Colonic mucosa (tissue), 4 donors: ENCODE results near the gene CNDP1. TPM values are rescaled to one million over a fixed set of nuclear protein-coding genes. Genes with fewer than 3 reads are reported as not detected.

Experiments used
- DNase-seq: peaks from one replicate; pipeline ENCODE4 v3.0.0-alpha.2; 2020
- H3K27ac ChIP-seq: fragments of 200-600 bp; one replicate; pipeline ENCODE4 v1.8.0; 2021
- H3K27me3 ChIP-seq: fragments of 200-600 bp; one replicate; pipeline ENCODE4 v1.8.0; 2021
- H3K36me3 ChIP-seq: fragments of 200-600 bp; one replicate; pipeline ENCODE4 v1.8.0; 2021
- H3K4me1 ChIP-seq: fragments of 200-600 bp; one replicate; pipeline ENCODE4 v1.8.0; 2021; ENCODE audit warnings: mild to moderate bottlenecking
- H3K4me3 ChIP-seq: fragments of 200-600 bp; one replicate; pipeline ENCODE4 v1.8.0; 2021
- H3K9ac ChIP-seq, 2 donors: one replicate each; pipeline ENCODE4 v1.7.0; 2013; ENCODE audit warnings: control low read depth in 2 of 2, low read depth in 2 of 2, low read length in 2 of 2
- H3K9me3 ChIP-seq: fragments of 200-600 bp; one replicate; pipeline ENCODE4 v1.8.0; 2021
- intact Hi-C: fragments of 100-400 bp; cut with DNase I; formaldehyde crosslinking; loops from one replicate; pipeline ENCODE4 v1.14.1; 2022
- total RNA-seq, 2 donors: library from RNA; stranded (reverse); fragmentation: NEBNext Ultra II Directional in 1 of 2; extraction: Animal tissue kit (Norgen Biotek cat#: 25700) in 1 of 2; gene quantifications; one replicate each; pipeline ENCODE4 v1.2.1, GENCODE V29; 2021
- TF ChIP-seq, protein P1 (sequence below): fragments of 200-600 bp; IDR thresholded peaks from one replicate; pipeline ENCODE4 v1.8.0; 2022; ENCODE audit warnings: antibody characterized with exemption, mild to moderate bottlenecking
- donor health status: healthy.
- donor health status: DM: no; HTN: no; CAD: no.
- donor health status: DM: no; HTN: no; CAD: no.

CNDP1 gene
- total RNA-seq, 2 donors from 2014 or later = 0.10 TPM; not detected in 1

DNA sequence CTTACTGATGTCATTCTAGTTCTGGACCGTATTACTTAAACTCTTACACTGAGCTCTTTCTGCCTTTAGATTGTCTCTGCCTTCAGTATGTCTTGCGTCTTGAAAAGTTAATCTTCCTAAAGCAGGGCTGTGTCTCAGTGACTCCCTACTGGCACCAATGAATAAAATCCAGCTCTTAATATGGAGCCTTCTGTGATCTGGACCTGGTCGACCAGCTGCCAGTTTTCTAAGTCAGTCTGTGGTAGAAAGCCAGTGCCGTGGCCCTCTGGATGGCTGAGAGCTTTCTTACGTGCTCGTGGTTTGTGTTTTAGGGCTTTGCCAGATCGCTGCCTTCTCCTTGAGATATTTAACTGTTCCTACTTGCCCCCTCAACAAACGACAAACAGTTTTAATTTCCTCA, 90.2 kb downstream of the CNDP1 start:
- H3K27me3 ChIP-seq = no peaks in the 10 kb centered on the region
- H3K36me3 ChIP-seq = no peaks in the 10 kb centered on the region
- H3K4me1 ChIP-seq = no peaks in the 10 kb centered on the region
- H3K27ac ChIP-seq = no peak overlapping the region
- TF ChIP-seq, protein P1, sequence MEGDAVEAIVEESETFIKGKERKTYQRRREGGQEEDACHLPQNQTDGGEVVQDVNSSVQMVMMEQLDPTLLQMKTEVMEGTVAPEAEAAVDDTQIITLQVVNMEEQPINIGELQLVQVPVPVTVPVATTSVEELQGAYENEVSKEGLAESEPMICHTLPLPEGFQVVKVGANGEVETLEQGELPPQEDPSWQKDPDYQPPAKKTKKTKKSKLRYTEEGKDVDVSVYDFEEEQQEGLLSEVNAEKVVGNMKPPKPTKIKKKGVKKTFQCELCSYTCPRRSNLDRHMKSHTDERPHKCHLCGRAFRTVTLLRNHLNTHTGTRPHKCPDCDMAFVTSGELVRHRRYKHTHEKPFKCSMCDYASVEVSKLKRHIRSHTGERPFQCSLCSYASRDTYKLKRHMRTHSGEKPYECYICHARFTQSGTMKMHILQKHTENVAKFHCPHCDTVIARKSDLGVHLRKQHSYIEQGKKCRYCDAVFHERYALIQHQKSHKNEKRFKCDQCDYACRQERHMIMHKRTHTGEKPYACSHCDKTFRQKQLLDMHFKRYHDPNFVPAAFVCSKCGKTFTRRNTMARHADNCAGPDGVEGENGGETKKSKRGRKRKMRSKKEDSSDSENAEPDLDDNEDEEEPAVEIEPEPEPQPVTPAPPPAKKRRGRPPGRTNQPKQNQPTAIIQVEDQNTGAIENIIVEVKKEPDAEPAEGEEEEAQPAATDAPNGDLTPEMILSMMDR = no peak
- no peak overlapping the region for H3K9ac ChIP-seq
- no peak overlapping the region for H3K4me3 ChIP-seq
- no peaks in the 10 kb centered on the region for H3K9me3 ChIP-seq
- DNase-seq = no peak
- intact Hi-C loops = no loop called here

DNA sequence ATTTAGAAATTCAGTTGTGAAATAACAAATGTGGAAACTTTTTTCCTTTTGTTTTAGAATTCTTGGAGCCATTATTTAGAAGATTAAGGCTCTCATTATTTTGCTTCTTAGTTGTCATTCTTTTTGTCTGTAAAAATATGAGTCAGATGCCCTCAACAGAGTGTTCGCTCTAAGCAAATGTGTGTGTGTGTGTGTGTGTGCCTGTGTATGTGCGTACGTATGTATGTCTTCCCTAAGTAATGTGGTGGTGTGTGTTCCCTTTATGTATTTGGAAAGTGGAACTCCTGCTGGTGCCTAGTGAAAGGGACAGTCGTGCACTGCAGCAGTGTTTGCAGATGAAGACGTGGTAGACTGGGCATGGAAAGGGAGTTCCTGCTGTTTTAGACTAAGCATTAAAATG, 90.9 kb downstream of the CNDP1 start:
- Histone ChIP-seq H3K27me3 (no peaks in the 10 kb centered on the region), H3K4me3 (no peak overlapping the region), H3K36me3 (no peaks in the 10 kb centered on the region), H3K9ac (no peak overlapping the region), H3K9me3 (no peaks in the 10 kb centered on the region), H3K4me1 (no peaks in the 10 kb centered on the region), H3K27ac (no peak overlapping the region)
- TF ChIP-seq, protein P1 = no peak
- no peak for DNase-seq
- intact Hi-C loops = no loop called here

DNA sequence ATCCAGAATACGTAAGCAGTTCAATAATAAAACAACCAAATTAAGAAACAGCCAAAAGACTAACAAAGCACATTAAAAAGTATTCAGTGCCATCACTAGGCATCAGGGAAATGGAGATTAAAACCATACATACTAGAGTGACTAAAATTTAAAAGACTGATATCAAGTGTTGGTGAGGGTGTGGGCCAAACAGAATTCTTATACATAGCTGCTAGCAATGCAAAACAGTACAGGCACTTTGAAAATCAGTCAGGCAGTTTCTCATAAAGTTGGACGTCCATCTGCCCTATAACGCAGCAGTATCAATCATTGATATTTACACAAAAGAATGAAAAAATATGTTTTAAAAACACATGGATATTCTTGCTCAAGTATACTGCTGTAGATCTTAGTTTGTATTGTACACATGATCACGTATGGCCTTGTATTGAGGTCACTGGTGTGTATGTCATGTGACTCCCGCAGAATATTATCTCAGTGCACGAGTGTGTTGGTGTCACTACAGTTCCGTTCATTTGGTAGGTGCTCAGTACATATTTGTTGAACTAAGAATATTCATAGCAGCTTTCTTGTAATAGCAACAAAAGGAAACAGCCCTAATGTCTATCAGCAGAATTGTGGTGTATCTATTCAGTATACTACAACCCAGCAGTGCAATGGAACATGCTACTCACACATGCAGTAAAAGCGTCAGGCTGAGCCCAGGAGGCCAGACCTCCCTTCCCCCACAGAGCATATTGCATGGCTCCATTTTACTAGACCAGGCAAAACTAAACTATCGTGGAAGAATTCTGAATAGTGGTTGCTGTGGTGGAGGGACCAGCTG, 92.0 kb downstream of the CNDP1 start:
- H3K4me1 ChIP-seq = no peaks in the 10 kb centered on the region
- H3K27me3 ChIP-seq = no peaks in the 10 kb centered on the region
- no peak overlapping the region for H3K9ac ChIP-seq
- DNase-seq = no peak
- no peaks in the 10 kb centered on the region for H3K36me3 ChIP-seq
- H3K4me3 ChIP-seq = no peak overlapping the region
- no peaks in the 10 kb centered on the region for H3K9me3 ChIP-seq
- intact Hi-C loops = no loop called here
- TF ChIP-seq, protein P1 = no peak
- no peak overlapping the region for H3K27ac ChIP-seq

DNA sequence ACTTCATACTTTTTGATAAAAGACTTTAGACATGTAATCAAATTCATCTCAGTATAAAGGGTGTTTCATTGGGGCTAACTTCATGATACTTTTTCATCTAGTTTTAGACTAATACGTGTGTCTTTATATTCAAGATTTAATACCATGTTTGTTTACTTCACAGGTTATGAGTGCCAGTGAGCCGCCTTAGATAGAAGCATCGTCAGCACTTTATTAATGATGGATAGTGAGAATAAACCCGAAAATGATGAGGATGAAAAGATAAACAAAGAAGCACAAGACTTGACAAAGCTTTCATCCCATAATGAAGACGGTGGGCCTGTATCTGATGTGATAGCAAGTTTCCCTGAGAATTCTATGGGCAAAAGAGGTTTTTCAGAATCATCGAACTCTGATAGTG, 96.5 kb downstream of the CNDP1 start:
- Histone ChIP-seq H3K36me3 (no peaks in the 10 kb centered on the region), H3K4me1 (no peaks in the 10 kb centered on the region), H3K27ac (no peak overlapping the region), H3K4me3 (no peak overlapping the region), H3K9me3 (no peaks in the 10 kb centered on the region), H3K27me3 (no peaks in the 10 kb centered on the region), H3K9ac (no peak overlapping the region)
- intact Hi-C loops = no loop called here
- TF ChIP-seq, protein P1 = no peak
- DNase-seq = no peak

DNA sequence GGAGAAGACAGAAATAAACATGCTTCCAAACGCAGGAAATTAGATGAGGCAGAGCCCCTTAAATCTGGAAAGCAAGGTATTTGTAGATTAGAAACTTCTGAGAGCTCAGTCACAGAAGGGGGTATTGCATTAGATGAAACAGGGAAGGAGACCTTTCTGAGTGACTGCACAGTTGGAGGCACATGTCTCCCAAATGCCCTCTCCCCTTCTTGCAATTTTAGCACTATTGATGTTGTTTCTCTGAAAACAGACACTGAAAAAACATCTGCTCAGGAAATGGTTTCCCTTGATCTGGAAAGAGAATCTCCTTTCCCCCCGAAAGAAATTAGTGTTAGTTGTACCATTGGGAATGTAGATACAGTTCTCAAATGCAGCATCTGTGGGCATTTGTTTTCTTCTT, 96.9 kb downstream of the CNDP1 start:
- DNase-seq = no peak
- Histone ChIP-seq H3K27ac (no peak overlapping the region), H3K27me3 (no peaks in the 10 kb centered on the region), H3K9me3 (no peaks in the 10 kb centered on the region), H3K4me1 (no peaks in the 10 kb centered on the region), H3K9ac (no peak overlapping the region), H3K36me3 (no peaks in the 10 kb centered on the region), H3K4me3 (no peak overlapping the region)
- TF ChIP-seq, protein P1 = no peak
- intact Hi-C loops = no loop called here
